A549 (cell line): ENCODE measurements around the gene ZBTB25. TPM values are rescaled to one million over a fixed set of nuclear protein-coding genes. Genes with fewer than 3 reads are reported as not detected.

Experiments
- ATAC-seq, 2 experiments: fragments of 200-7000 bp in 1 of 2; fragments of >200 bp in 1 of 2; cut with Nextera tagmentation in 1 of 2; cut with Tn5 transposase in 1 of 2; 3 replicates each; pipeline versions ENCODE4 v1.8.0 to v1.9.1; 2018 to 2020; ENCODE audit warnings: mild to moderate bottlenecking in 1 of 2, moderate library complexity in 1 of 2
- CTCF ChIA-PET: fragments of 300-600 bp; sonication (Branson Sonifier 250); formaldehyde crosslinking; extraction: SDS; loops from one replicate; lab custom pipeline; 2021; ENCODE audit warnings: antibody characterized with exemption, inconsistent platforms; lab: Yijun Ruan, JAX
- POLR2A ChIA-PET: fragments of 350-600 bp; formaldehyde crosslinking; extraction: SDS; loops from one replicate; lab custom pipeline; 2021; ENCODE audit warnings: antibody characterized with exemption, inconsistent platforms; lab: Yijun Ruan, JAX
- DNase-seq, 2 experiments: peaks; one replicate each; pipeline versions ENCODE4 v3.0.0 to v3.0.0-alpha.2; 2011 to 2016; ENCODE audit warnings: low read depth in 1 of 2, low spot score in 1 of 2
- FAIRE-seq: peaks from 2 replicates; lab custom pipeline; 2011; peaks lifted over from hg19 to GRCh38; lab: Jason Lieb, UNC
- H3K27ac ChIP-seq, 2 experiments: fragments of >200 bp; sonication (Bioruptor Twin); formaldehyde crosslinking; 3 replicates each; pipeline ENCODE4 v1.5.1; 2016 to 2017
- H3K4me1 ChIP-seq: fragments of >200 bp; sonication (Bioruptor Twin); formaldehyde crosslinking; 3 replicates; pipeline ENCODE4 v1.6.1; 2016
- H3K4me2 ChIP-seq: fragments of >200 bp; sonication (Bioruptor Twin); formaldehyde crosslinking; 3 replicates; pipeline ENCODE4 v1.6.1; 2016
- H3K4me3 ChIP-seq: fragments of >200 bp; sonication (Bioruptor Twin); formaldehyde crosslinking; 3 replicates; pipeline ENCODE4 v1.5.1; 2016
- H3K9me3 ChIP-seq: fragments of >200 bp; sonication (Bioruptor Twin); formaldehyde crosslinking; 3 replicates; pipeline ENCODE4 v1.6.1; 2016
- CBX2 ChIP-seq: fragments of 200-600 bp; sonication (generic); IDR thresholded peaks from 2 replicates; pipeline ENCODE4 v1.6.1; 2016; ENCODE audit warnings: low read depth, mild to moderate bottlenecking, borderline replicate concordance
- CEBPB ChIP-seq, 2 experiments: fragments of >200 bp in 1 of 2; sonication (Bioruptor Twin) in 1 of 2; formaldehyde crosslinking in 1 of 2; IDR thresholded peaks; 2 replicates each; pipeline ENCODE4 v1.6.1; 2012 to 2016
- CHD2 ChIP-seq: fragments of 150-350 bp; IDR thresholded peaks from 2 replicates; pipeline ENCODE4 v1.6.1; 2014; ENCODE audit warnings: low read length; ENCODE audit not compliant: partially characterized antibody
- EHF ChIP-seq: fragments of 250-450 bp; sonication (Bioruptor Pico); IDR thresholded peaks from 2 replicates; pipeline ENCODE4 v1.5.0; 2020; ENCODE audit warnings: mild to moderate bottlenecking
- EHMT2 ChIP-seq: fragments of 200-600 bp; sonication (generic); IDR thresholded peaks from 2 replicates; pipeline ENCODE4 v1.6.1; 2016; ENCODE audit warnings: antibody characterized with exemption, low read depth, mild to moderate bottlenecking, moderate library complexity
- FOSB ChIP-seq: fragments of 250-450 bp; sonication (Bioruptor Pico); IDR thresholded peaks from 2 replicates; pipeline ENCODE4 v1.5.0; 2020; ENCODE audit warnings: mild to moderate bottlenecking, moderate library complexity
- FOXS1 ChIP-seq: fragments of 250-450 bp; sonication (Bioruptor Pico); IDR thresholded peaks from 2 replicates; pipeline ENCODE4 v1.5.0; 2020; ENCODE audit warnings: mild to moderate bottlenecking, moderate library complexity
- HDAC2 ChIP-seq: fragments of 200-600 bp; sonication (generic); IDR thresholded peaks from 2 replicates; pipeline ENCODE4 v1.6.1; 2016
- JUN ChIP-seq, 2 experiments: fragments of >200 bp; sonication (Bioruptor Twin); formaldehyde crosslinking; IDR thresholded peaks; 2 replicates in 1 of 2; 3 replicates in 1 of 2; pipeline ENCODE4 v1.6.1; 2016 to 2017
- NFE2L2 ChIP-seq: fragments of 150-350 bp; conservative IDR thresholded peaks from 2 replicates; pipeline ENCODE4 v1.6.1; 2014; ENCODE audit warnings: low read length
- RCOR1 ChIP-seq: fragments of 150-350 bp; IDR thresholded peaks from 2 replicates; pipeline ENCODE4 v1.6.1; 2014; ENCODE audit warnings: antibody characterized with exemption, low read length, low read depth
- RFX5 ChIP-seq: fragments of 450-650 bp; IDR thresholded peaks from 2 replicates; pipeline ENCODE4 v1.7.1; 2014; ENCODE audit warnings: antibody characterized with exemption, mild to moderate bottlenecking, moderate library complexity
- SMC3 ChIP-seq: fragments of >200 bp; sonication (Bioruptor Twin); formaldehyde crosslinking; IDR thresholded peaks from 3 replicates; pipeline ENCODE4 v1.6.1; 2018; ENCODE audit warnings: inconsistent platforms
- SREBF2 ChIP-seq: fragments of 450-650 bp; IDR thresholded peaks from 2 replicates; pipeline ENCODE4 v1.6.1; 2014; ENCODE audit warnings: mild to moderate bottlenecking, moderate library complexity
- ZC3H11A ChIP-seq: fragments of 450-650 bp; IDR thresholded peaks from 2 replicates; pipeline ENCODE4 v1.6.1; 2014; ENCODE audit warnings: antibody characterized with exemption, mild to moderate bottlenecking
- ZSCAN20 ChIP-seq: fragments of 250-450 bp; sonication (Bioruptor Pico); IDR thresholded peaks from 2 replicates; pipeline ENCODE4 v1.8.0; 2022; ENCODE audit warnings: mild to moderate bottlenecking, moderate library complexity
- WGBS: methylation state at CpG from one replicate; pipeline ENCODE4 v1.1.6; 2017; ENCODE audit errors: missing lambda C conversion rate; 5-methylcytosine and 5-hydroxymethylcytosine counted together
- polyA plus RNA-seq, 4 experiments: library from polyadenylated mRNA; depleted of rRNA in 3 of 4; stranded (reverse); fragments of >200 nt; fragmentation: RNase III in 1 of 4; extraction: RNeasy Plus Mini Kit Qiagen cat#74134 plus additional on column Dnase treatment in 1 of 4; gene quantifications; 2 replicates in 3 of 4; 3 replicates in 1 of 4; pipeline ENCODE4 v1.2.3, GENCODE V29; 2011 to 2017
- TF ChIP-seq, protein P1 (sequence below): fragments of 250-450 bp; sonication (Bioruptor Pico); IDR thresholded peaks from 2 replicates; pipeline ENCODE4 v1.5.0; 2021; ENCODE audit warnings: mild to moderate bottlenecking, moderate library complexity, borderline replicate concordance
- TF ChIP-seq, protein P2 (sequence below): fragments of 200-600 bp; sonication (generic); IDR thresholded peaks from 2 replicates; pipeline ENCODE4 v1.6.1; 2016; ENCODE audit warnings: antibody characterized with exemption, mild to moderate bottlenecking, moderate library complexity
- TF ChIP-seq, protein P3 (sequence below): fragments of >200 bp; sonication (Bioruptor Twin); formaldehyde crosslinking; IDR thresholded peaks from 2 replicates; pipeline ENCODE4 v1.6.1; 2016

ZBTB25 gene
- polyA plus RNA-seq, 2 of the 4 experiments (the other 2 are of a cell fraction), result 5.4 to 15.0 TPM

DNA sequence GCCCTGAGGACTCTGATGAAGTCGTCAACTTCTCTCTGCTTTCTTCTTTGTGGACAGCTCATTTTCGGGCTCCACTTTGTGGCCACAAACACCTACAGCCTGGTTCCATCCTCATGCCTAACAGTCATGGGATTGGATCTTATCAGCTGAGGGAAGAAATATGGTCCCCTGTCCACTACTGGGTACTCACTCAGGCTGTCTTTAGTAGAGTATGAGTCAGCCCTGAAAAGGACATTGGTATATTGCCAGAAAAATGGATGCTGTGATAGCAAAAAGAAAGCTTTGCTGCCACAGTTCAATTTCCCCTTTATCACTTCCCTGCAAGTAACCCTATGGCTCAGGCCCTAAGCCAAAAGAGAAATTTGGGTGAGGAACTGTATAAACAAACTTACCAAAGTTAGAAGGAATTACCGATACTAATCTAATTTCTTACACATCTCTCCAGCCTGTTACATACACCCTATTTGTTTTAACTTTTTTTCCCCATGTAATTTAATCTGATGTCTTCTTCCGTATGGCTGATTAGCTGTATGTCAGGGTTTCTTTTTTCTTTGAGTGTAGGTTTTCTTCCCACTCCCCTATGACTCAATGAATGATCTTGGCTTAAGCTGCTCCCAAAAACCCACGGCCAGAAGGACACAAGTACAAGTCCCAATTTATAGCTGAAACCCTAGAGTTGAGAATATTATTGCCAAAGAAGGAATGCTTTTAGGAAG lies 86.4 kb downstream of the ZBTB25 start:
- CTCF ChIA-PET, result interaction anchor here (1.3 to 3.2 kb wide), 4 partner anchors 12 to 219 kb away, joined by 3 to 18 read pairs (median 5); no protein-coding TSS in a partner anchor
- no peak for FAIRE-seq
- no peak for ATAC-seq
- POLR2A ChIA-PET, result no interaction called here
- H3K4me3 ChIP-seq, result no peak overlapping the region
- TF ChIP-seq, protein P1, sequence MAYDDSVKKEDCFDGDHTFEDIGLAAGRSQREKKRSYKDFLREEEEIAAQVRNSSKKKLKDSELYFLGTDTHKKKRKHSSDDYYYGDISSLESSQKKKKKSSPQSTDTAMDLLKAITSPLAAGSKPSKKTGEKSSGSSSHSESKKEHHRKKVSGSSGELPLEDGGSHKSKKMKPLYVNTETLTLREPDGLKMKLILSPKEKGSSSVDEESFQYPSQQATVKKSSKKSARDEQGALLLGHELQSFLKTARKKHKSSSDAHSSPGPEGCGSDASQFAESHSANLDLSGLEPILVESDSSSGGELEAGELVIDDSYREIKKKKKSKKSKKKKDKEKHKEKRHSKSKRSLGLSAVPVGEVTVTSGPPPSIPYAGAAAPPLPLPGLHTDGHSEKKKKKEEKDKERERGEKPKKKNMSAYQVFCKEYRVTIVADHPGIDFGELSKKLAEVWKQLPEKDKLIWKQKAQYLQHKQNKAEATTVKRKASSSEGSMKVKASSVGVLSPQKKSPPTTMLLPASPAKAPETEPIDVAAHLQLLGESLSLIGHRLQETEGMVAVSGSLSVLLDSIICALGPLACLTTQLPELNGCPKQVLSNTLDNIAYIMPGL (CRISPR knock-in tag), result no peak
- TF ChIP-seq, all 56 proteins: peak for 0
- 93% methylated on average over 5 of the region's 5 CpGs for WGBS
- no peak for DNase-seq
- no peaks in the 10 kb centered on the region for H3K9me3 ChIP-seq
- H3K27ac ChIP-seq, result no peak overlapping the region
- peaks cover 15% of the 10 kb centered on the region; the same call in 2 of the 3 replicates for H3K4me1 ChIP-seq
- no peak overlapping the region for H3K4me2 ChIP-seq

DNA sequence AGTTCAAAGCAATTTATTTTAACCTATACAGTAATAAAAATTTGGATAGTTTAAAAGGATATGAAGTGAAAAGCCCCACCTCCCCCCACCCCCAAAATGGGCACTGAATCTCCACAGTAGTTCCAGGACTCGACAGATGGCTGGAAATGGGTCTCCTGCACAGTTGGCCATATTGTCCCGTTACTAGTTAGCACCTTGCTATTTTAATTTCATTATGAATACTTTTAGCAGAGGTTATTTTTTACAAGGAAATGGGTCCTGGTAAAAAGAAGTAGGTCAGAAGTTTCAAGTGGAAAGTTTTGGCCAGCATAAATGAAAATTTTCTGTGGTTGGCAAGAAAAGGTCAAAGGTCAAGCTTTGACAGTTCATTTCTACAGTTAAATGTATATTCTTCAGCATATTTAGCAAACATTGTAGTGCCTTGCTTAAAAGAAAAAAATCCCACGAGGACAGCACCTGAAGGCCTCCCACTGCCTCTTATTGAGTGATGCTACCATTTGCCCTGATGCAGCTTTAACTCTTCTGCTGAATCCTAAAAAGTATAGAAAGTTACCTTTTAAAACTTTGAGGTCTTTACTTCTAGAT lies 87.2 kb downstream of the ZBTB25 start:
- ATAC-seq, result no peak
- ChIA-PET CTCF (interaction anchor here (1.3 to 3.2 kb wide), 4 partner anchors 13 to 220 kb away, joined by 3 to 18 read pairs (median 5); no protein-coding TSS in a partner anchor), POLR2A (no interaction called here)
- no peak for DNase-seq
- H3K4me2 ChIP-seq, result no peak overlapping the region
- WGBS, result 76% methylated on average over 3 of the region's 3 CpGs
- FAIRE-seq, result no peak
- no peak for TF ChIP-seq SREBF2
- no peak for TF ChIP-seq EHF
- TF ChIP-seq JUN (IDR thresholded peaks at IDR 0.05), result no peak
- no peak for TF ChIP-seq RCOR1
- TF ChIP-seq SMC3, result no peak
- TF ChIP-seq ZSCAN20 (CRISPR knock-in tag), result no peak
- peaks cover 15% of the 10 kb centered on the region; the same call in 2 of the 3 replicates for H3K4me1 ChIP-seq
- H3K4me3 ChIP-seq, result no peak overlapping the region
- no peak overlapping the region for H3K27ac ChIP-seq
- H3K9me3 ChIP-seq, result no peaks in the 10 kb centered on the region

DNA sequence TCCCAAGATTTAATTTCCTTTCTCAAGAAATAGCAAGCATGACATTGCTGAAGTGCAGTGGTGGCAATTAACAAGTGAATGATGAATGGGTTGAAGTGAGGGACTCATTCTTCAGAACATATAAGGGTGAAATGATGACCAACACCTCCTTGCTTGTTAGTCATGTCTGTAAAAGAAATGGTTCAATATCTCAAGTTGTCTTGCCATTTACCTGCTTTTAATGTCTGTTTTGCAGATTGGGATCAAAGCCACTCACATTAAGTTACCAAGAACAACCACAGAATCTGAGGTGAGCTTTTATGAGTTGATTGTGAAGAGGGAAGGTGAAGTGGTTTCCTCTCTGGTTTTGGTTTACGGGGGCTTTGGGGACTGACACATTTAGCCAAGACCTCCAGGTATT lies 91.4 kb downstream of the ZBTB25 start:
- peaks cover 32% of the 10 kb centered on the region for H3K4me1 ChIP-seq
- POLR2A ChIA-PET, result no interaction called here
- H3K4me3 ChIP-seq, result no peak overlapping the region
- no peak for ATAC-seq
- no peak for DNase-seq
- no peak overlapping the region for H3K4me2 ChIP-seq
- FAIRE-seq, result no peak
- CTCF ChIA-PET, result interaction anchor here (0.7 to 2.2 kb wide), 3 partner anchors 9 to 225 kb away, joined by 3 to 7 read pairs (median 3); no protein-coding TSS in a partner anchor
- H3K27ac ChIP-seq, result no peak overlapping the region
- H3K9me3 ChIP-seq, result no peaks in the 10 kb centered on the region
- TF ChIP-seq ZC3H11A, result no peak
- TF ChIP-seq, protein P2, sequence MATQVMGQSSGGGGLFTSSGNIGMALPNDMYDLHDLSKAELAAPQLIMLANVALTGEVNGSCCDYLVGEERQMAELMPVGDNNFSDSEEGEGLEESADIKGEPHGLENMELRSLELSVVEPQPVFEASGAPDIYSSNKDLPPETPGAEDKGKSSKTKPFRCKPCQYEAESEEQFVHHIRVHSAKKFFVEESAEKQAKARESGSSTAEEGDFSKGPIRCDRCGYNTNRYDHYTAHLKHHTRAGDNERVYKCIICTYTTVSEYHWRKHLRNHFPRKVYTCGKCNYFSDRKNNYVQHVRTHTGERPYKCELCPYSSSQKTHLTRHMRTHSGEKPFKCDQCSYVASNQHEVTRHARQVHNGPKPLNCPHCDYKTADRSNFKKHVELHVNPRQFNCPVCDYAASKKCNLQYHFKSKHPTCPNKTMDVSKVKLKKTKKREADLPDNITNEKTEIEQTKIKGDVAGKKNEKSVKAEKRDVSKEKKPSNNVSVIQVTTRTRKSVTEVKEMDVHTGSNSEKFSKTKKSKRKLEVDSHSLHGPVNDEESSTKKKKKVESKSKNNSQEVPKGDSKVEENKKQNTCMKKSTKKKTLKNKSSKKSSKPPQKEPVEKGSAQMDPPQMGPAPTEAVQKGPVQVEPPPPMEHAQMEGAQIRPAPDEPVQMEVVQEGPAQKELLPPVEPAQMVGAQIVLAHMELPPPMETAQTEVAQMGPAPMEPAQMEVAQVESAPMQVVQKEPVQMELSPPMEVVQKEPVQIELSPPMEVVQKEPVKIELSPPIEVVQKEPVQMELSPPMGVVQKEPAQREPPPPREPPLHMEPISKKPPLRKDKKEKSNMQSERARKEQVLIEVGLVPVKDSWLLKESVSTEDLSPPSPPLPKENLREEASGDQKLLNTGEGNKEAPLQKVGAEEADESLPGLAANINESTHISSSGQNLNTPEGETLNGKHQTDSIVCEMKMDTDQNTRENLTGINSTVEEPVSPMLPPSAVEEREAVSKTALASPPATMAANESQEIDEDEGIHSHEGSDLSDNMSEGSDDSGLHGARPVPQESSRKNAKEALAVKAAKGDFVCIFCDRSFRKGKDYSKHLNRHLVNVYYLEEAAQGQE, result no peak
- WGBS, result 97% methylated on average over 1 of the region's 1 CpG

GRCh38 chr14:64411001-64411400 lies 92.6 kb downstream of the ZBTB25 start:
- H3K9me3 ChIP-seq, result no peaks in the 10 kb centered on the region
- FAIRE-seq (no peak), ATAC-seq (no peak), DNase-seq (no peak)
- no peak overlapping the region for H3K4me3 ChIP-seq
- POLR2A ChIA-PET, result no interaction called here
- H3K27ac ChIP-seq, result peak overlapping the region; percentile 47 to 83; a peak in 5 of 6 replicates
- 94% methylated on average over 4 of the region's 4 CpGs for WGBS
- CTCF ChIA-PET, result interaction anchor here (1.1 kb wide), 1 partner anchor 19 kb away, joined by 4 read pairs; no protein-coding TSS in a partner anchor
- H3K4me1 ChIP-seq, result peaks cover 28% of the 10 kb centered on the region
- no peak for TF ChIP-seq HDAC2
- TF ChIP-seq CHD2, result no peak
- TF ChIP-seq, protein P1 (CRISPR knock-in tag), result no peak
- TF ChIP-seq CBX2, result no peak
- no peak for TF ChIP-seq NFE2L2
- no peak for TF ChIP-seq RFX5
- no peak for TF ChIP-seq JUN (IDR thresholded peaks at IDR 0.05)
- TF ChIP-seq, protein P3, sequence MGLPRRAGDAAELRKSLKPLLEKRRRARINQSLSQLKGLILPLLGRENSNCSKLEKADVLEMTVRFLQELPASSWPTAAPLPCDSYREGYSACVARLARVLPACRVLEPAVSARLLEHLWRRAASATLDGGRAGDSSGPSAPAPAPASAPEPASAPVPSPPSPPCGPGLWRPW, result no peak
- no peak for TF ChIP-seq CEBPB (IDR thresholded peaks at IDR 0.05)
- no peak for TF ChIP-seq FOXS1 (CRISPR knock-in tag)
- TF ChIP-seq FOSB (CRISPR knock-in tag), result no peak
- TF ChIP-seq EHMT2, result no peak
- H3K4me2 ChIP-seq, result peak overlapping the region; percentile 38; the same call in 1 of the 3 replicates
